SK-N-SH treated with all-trans-retinoic acid at 6 μM for 48 hours (cell line): ENCODE data around the gene PTTG1IP2.

ENCODE experiments used
- BACH2 ChIP-seq: fragments of 250-450 bp; sonication (Bioruptor Pico); IDR thresholded peaks from 2 replicates; pipeline ENCODE4 v1.9.0; 2021; ENCODE audit warnings: mild to moderate bottlenecking, borderline replicate concordance
- ISL1 ChIP-seq: fragments of 250-450 bp; sonication (Bioruptor Pico); IDR thresholded peaks from 2 replicates; pipeline ENCODE4 v2.1.2; 2022; ENCODE audit warnings: mild to moderate bottlenecking, moderate library complexity
- ZFP30 ChIP-seq: fragments of 450-650 bp; formaldehyde crosslinking; IDR thresholded peaks from 2 replicates; pipeline ENCODE4 v1.5.0; 2022; ENCODE audit warnings: mild to moderate bottlenecking, moderate library complexity
- TF ChIP-seq, protein P1 (sequence below): fragments of 250-450 bp; sonication (Bioruptor Pico); IDR thresholded peaks from 2 replicates; pipeline ENCODE4 v1.5.1; 2021; ENCODE audit warnings: mild to moderate bottlenecking, moderate library complexity
- TF ChIP-seq, protein P2 (sequence below): fragments of 250-450 bp; sonication (Bioruptor Pico); IDR thresholded peaks from 2 replicates; pipeline ENCODE4 v1.8.0; 2020; ENCODE audit warnings: mild to moderate bottlenecking, moderate library complexity, borderline replicate concordance

- TF ChIP-seq, protein P1, sequence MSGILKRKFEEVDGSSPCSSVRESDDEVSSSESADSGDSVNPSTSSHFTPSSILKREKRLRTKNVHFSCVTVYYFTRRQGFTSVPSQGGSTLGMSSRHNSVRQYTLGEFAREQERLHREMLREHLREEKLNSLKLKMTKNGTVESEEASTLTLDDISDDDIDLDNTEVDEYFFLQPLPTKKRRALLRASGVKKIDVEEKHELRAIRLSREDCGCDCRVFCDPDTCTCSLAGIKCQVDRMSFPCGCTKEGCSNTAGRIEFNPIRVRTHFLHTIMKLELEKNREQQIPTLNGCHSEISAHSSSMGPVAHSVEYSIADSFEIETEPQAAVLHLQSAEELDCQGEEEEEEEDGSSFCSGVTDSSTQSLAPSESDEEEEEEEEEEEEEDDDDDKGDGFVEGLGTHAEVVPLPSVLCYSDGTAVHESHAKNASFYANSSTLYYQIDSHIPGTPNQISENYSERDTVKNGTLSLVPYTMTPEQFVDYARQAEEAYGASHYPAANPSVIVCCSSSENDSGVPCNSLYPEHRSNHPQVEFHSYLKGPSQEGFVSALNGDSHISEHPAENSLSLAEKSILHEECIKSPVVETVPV (CRISPR knock-in tag) = no peak
- TF ChIP-seq ISL1 (CRISPR knock-in tag) = no peak
- no peak for TF ChIP-seq BACH2 (CRISPR knock-in tag)
- TF ChIP-seq, protein P2, sequence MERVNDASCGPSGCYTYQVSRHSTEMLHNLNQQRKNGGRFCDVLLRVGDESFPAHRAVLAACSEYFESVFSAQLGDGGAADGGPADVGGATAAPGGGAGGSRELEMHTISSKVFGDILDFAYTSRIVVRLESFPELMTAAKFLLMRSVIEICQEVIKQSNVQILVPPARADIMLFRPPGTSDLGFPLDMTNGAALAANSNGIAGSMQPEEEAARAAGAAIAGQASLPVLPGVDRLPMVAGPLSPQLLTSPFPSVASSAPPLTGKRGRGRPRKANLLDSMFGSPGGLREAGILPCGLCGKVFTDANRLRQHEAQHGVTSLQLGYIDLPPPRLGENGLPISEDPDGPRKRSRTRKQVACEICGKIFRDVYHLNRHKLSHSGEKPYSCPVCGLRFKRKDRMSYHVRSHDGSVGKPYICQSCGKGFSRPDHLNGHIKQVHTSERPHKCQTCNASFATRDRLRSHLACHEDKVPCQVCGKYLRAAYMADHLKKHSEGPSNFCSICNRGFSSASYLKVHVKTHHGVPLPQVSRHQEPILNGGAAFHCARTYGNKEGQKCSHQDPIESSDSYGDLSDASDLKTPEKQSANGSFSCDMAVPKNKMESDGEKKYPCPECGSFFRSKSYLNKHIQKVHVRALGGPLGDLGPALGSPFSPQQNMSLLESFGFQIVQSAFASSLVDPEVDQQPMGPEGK = no peak
- TF ChIP-seq ZFP30 = no peak
Measured at GRCh38 chr7:90424720-90425119, 44.7 kb upstream of the PTTG1IP2 start.
